ENCODE measurements around the gene ITGAV.

Gene ITGAV

GRCh38 chr2:186610785-186611184 is 20.9 kb downstream of the ITGAV start:
- DNase-seq (ENCODE audit: low spot score) = no peak
- TF ChIP-seq CTCF (IDR thresholded peaks at IDR 0.05; ENCODE audit: borderline replicate concordance, control extremely low read depth, extremely low read depth, insufficient read depth, missing control alignments) = no peak
- in situ Hi-C loops (cut with MboI; ENCODE audit: low sequenced_read_pairs, unreplicated experiment) = no loop called here

GRCh38 chr2:186611526-186611925 is 21.7 kb downstream of the ITGAV start:
- DNase-seq (ENCODE audit: low spot score) = no peak
- TF ChIP-seq CTCF (IDR thresholded peaks at IDR 0.05; ENCODE audit: borderline replicate concordance, control extremely low read depth, extremely low read depth, insufficient read depth, missing control alignments) = no peak
- in situ Hi-C loops (cut with MboI; ENCODE audit: low sequenced_read_pairs, unreplicated experiment) = no loop called here

GRCh38 chr2:186612026-186612425 is 22.2 kb downstream of the ITGAV start:
- TF ChIP-seq CTCF (IDR thresholded peaks at IDR 0.05; ENCODE audit: borderline replicate concordance, control extremely low read depth, extremely low read depth, insufficient read depth, missing control alignments) = no peak
- in situ Hi-C loops (cut with MboI; ENCODE audit: low sequenced_read_pairs, unreplicated experiment) = no loop called here
- DNase-seq (ENCODE audit: low spot score) = no peak

GRCh38 chr2:186612555-186613440 is 22.9 kb downstream of the ITGAV start:
- no peak for DNase-seq (ENCODE audit: low spot score)
- in situ Hi-C loops (cut with MboI; ENCODE audit: low sequenced_read_pairs, unreplicated experiment) = no loop called here

GRCh38 chr2:186614373-186614772 is 24.5 kb downstream of the ITGAV start:
- in situ Hi-C loops (cut with MboI; ENCODE audit: low sequenced_read_pairs, unreplicated experiment) = no loop called here

More at GRCh38 chr2:186612555-186613440, 22.9 kb downstream of the ITGAV start:
- TF ChIP-seq CTCF (IDR thresholded peaks at IDR 0.05; ENCODE audit: borderline replicate concordance, control extremely low read depth, extremely low read depth, insufficient read depth, missing control alignments) = no peak

GRCh38 chr2:186617148-186617547 is 27.3 kb downstream of the ITGAV start:
- no peak for DNase-seq (ENCODE audit: low spot score)
- TF ChIP-seq CTCF (IDR thresholded peaks at IDR 0.05; ENCODE audit: borderline replicate concordance, control extremely low read depth, extremely low read depth, insufficient read depth, missing control alignments) = no peak
- in situ Hi-C loops (cut with MboI; ENCODE audit: low sequenced_read_pairs, unreplicated experiment) = no loop called here

More at GRCh38 chr2:186614373-186614772, 24.5 kb downstream of the ITGAV start:
- DNase-seq (ENCODE audit: low spot score) = no peak
- TF ChIP-seq CTCF (IDR thresholded peaks at IDR 0.05; ENCODE audit: borderline replicate concordance, control extremely low read depth, extremely low read depth, insufficient read depth, missing control alignments) = no peak
